HepG2 (cell line): ENCODE results near the gene HYPK. TPM values are rescaled to one million over a fixed set of nuclear protein-coding genes. Genes with fewer than 3 reads are reported as not detected.

Source experiments
- ATF7-NPFF ChIP-seq: sonication (generic); formaldehyde crosslinking; IDR thresholded peaks from 2 replicates; pipeline ENCODE4 v1.8.1; 2023; ENCODE audit warnings: mild to moderate bottlenecking, low read depth, missing genetic modification reagents, moderate library complexity
- CSRNP1 ChIP-seq: sonication (generic); formaldehyde crosslinking; IDR thresholded peaks from 2 replicates; pipeline ENCODE4 v1.8.1; 2023; ENCODE audit warnings: mild to moderate bottlenecking, missing genetic modification reagents
- ELF4 ChIP-seq: sonication (generic); formaldehyde crosslinking; IDR thresholded peaks from 2 replicates; pipeline ENCODE4 v1.5.0; 2020; ENCODE audit warnings: missing genetic modification reagents, mild to moderate bottlenecking, moderate library complexity, borderline replicate concordance
- ERF ChIP-seq: IDR thresholded peaks from 2 replicates; pipeline ENCODE4 v1.6.1; 2018; ENCODE audit warnings: missing biosample characterization, missing genetic modification reagents
- FLYWCH1 ChIP-seq: sonication (generic); formaldehyde crosslinking; IDR thresholded peaks from 2 replicates; pipeline ENCODE4 v1.8.1; 2023; ENCODE audit warnings: mild to moderate bottlenecking, missing genetic modification reagents
- GABPA ChIP-seq, 2 experiments: IDR thresholded peaks; 2 replicates each; pipeline ENCODE4 v1.6.1; 2011 to 2016; ENCODE audit warnings: low read depth in 2 of 2, low read length in 1 of 2, missing biosample characterization in 1 of 2, missing genetic modification characterization in 1 of 2
- KAT7 ChIP-seq: IDR thresholded peaks from 2 replicates; pipeline ENCODE4 v1.6.1; 2018; ENCODE audit warnings: borderline replicate concordance, missing compliant biosample characterization
- MYPOP ChIP-seq: sonication (generic); formaldehyde crosslinking; IDR thresholded peaks from 2 replicates; pipeline ENCODE4 v1.8.1; 2023; ENCODE audit warnings: mild to moderate bottlenecking, moderate library complexity, missing genetic modification reagents
- NCOA2 ChIP-seq: sonication (generic); formaldehyde crosslinking; IDR thresholded peaks from 2 replicates; pipeline ENCODE4 v1.8.0; 2022; ENCODE audit warnings: inconsistent platforms
- RAD21 ChIP-seq: fragments of 450-650 bp; formaldehyde crosslinking; IDR thresholded peaks from 2 replicates; pipeline ENCODE4 v1.5.0; 2020; ENCODE audit warnings: mild to moderate bottlenecking
- SNAPC4 ChIP-seq: sonication (generic); formaldehyde crosslinking; IDR thresholded peaks from 2 replicates; pipeline ENCODE4 v1.4.0; 2020; ENCODE audit warnings: mild to moderate bottlenecking, missing genetic modification reagents
- SOX6 ChIP-seq, 2 experiments: fragments of 450-650 bp in 1 of 2; sonication (generic) in 1 of 2; formaldehyde crosslinking in 1 of 2; IDR thresholded peaks; 2 replicates each; pipeline versions ENCODE4 v1.4.0 to v1.6.1; 2017 to 2020; ENCODE audit warnings: antibody characterized with exemption in 1 of 2, mild to moderate bottlenecking in 1 of 2, missing genetic modification reagents in 1 of 2
- TAF1 ChIP-seq: sonication (generic); formaldehyde crosslinking; IDR thresholded peaks from 2 replicates; pipeline ENCODE4 v1.4.0; 2020; ENCODE audit warnings: missing genetic modification reagents
- ZBTB8A ChIP-seq: sonication (generic); formaldehyde crosslinking; IDR thresholded peaks from 2 replicates; pipeline ENCODE4 v1.4.0; 2020; ENCODE audit warnings: mild to moderate bottlenecking, low read depth, missing genetic modification reagents, borderline replicate concordance
- ZNF235 ChIP-seq: sonication (generic); formaldehyde crosslinking; IDR thresholded peaks from 2 replicates; pipeline ENCODE4 v1.8.1; 2023; ENCODE audit warnings: mild to moderate bottlenecking, missing genetic modification reagents, borderline replicate concordance
- ZNF296 ChIP-seq: sonication (generic); formaldehyde crosslinking; conservative IDR thresholded peaks from 2 replicates; pipeline ENCODE4 v1.5.0; 2020; ENCODE audit warnings: mild to moderate bottlenecking, missing genetic modification reagents
- ZNF326 ChIP-seq: sonication (generic); formaldehyde crosslinking; IDR thresholded peaks from 2 replicates; pipeline ENCODE4 v1.4.0; 2020; ENCODE audit warnings: missing genetic modification reagents, borderline replicate concordance
- ZNF598 ChIP-seq: sonication (generic); formaldehyde crosslinking; IDR thresholded peaks from 2 replicates; pipeline ENCODE4 v1.5.1; 2020; ENCODE audit warnings: mild to moderate bottlenecking, missing genetic modification reagents, borderline replicate concordance
- polyA plus RNA-seq, 8 experiments: library from polyadenylated mRNA; depleted of rRNA in 3 of 8; stranded (reverse) in 7 of 8; unstranded in 1 of 8; fragments of >200 nt; fragmentation: Illumina TruSeq in 4 of 8; extraction: Trizol in 4 of 8; gene quantifications; 2 replicates each; pipeline versions ENCODE4 v1.2.1 to v1.2.3, GENCODE V29; 2011 to 2016; ENCODE audit warnings: low read depth in 4 of 8, missing spikeins in 1 of 8, mixed read lengths in 1 of 8; ENCODE audit not compliant: insufficient read depth in 1 of 8
- total RNA-seq, 5 experiments: library from RNA; depleted of rRNA; stranded (reverse); fragments of >200 nt; fragmentation: Illumina TruSeq; extraction: Trizol; gene quantifications; 2 replicates each; pipeline ENCODE4 v1.2.3, GENCODE V29; 2016; ENCODE audit warnings: low read depth in 1 of 5

Gene HYPK
- total and polyA plus RNA-seq, 2 of the 13 experiments (the other 11 are each of a cell fraction or from before 2014, with no cell fraction given): 13.5 to 16.5 TPM

- TF ChIP-seq KAT7 (CRISPR knock-in tag) (0 out of 2 replicates have a peak, but pooled peaks have one; percentile 68), NCOA2 (peak; percentile 48), GABPA (IDR thresholded peaks at IDR 0.05; ENCODE audit: low read depth, low read length) (peak; percentile 83), GABPA (CRISPR knock-in tag; IDR thresholded peaks at IDR 0.05; ENCODE audit: low read depth) (peak; percentile 97), ATF7-NPFF (peak; percentile 68; the same call in 1 of the 2 replicates), RAD21 (peak; percentile 4; the same call in 1 of the 2 replicates), ZNF326 (CRISPR knock-in tag) (0 out of 2 replicates have a peak, but pooled peaks have one; percentile 65), ZNF235 (CRISPR knock-in tag) (peak; percentile 74; the same call in 1 of the 2 replicates), MYPOP (CRISPR knock-in tag) (peak; percentile 47; the same call in 1 of the 2 replicates), ZNF598 (CRISPR knock-in tag) (no peak), FLYWCH1 (CRISPR knock-in tag) (no peak), TAF1 (CRISPR knock-in tag) (peak; percentile 90), ZBTB8A (CRISPR knock-in tag) (no peak), ELF4 (no peak), SOX6 (IDR thresholded peaks at IDR 0.05) (no peak), SOX6 (CRISPR knock-in tag; IDR thresholded peaks at IDR 0.05) (peak; percentile 30; the same call in 1 of the 2 replicates), SNAPC4 (CRISPR knock-in tag) (peak; percentile 54; the same call in 1 of the 2 replicates), ZNF296 (CRISPR knock-in tag) (0 out of 2 replicates have a peak, but pooled peaks have one; percentile 32), CSRNP1 (CRISPR knock-in tag) (peak; percentile 61; the same call in 1 of the 2 replicates), ERF (CRISPR knock-in tag) (peak; percentile 65; the same call in 1 of the 2 replicates)
These were observed at the start of gene HYPK (continued) for GRCh38 chr15:43800286-43801141.
